Endothelial cell of umbilical vein (primary cell): Measurements from ENCODE around the gene RANBP1.

Experiments
- CTCF ChIP-seq, 2 donors: IDR thresholded peaks; 1 replicate in 1 of 2; 2 replicates in 1 of 2; pipeline ENCODE4 v1.5.1; 2011; ENCODE audit warnings: low read length in 2 of 2, mild to moderate bottlenecking in 2 of 2, moderate library complexity in 2 of 2, control low read depth in 1 of 2, inconsistent platforms in 1 of 2, low read depth in 1 of 2; ENCODE audit not compliant: insufficient read depth in 1 of 2; ENCODE audit errors: extremely low read depth in 1 of 2
- EZH2 ChIP-seq: IDR thresholded peaks from 2 replicates; pipeline ENCODE4 v1.6.1; 2012; ENCODE audit warnings: borderline replicate concordance, low read depth, mild to moderate bottlenecking, moderate library complexity, low read length, inconsistent platforms; ENCODE audit not compliant: severe bottlenecking
- GATA2 ChIP-seq: IDR thresholded peaks from 2 replicates; pipeline ENCODE4 v1.7.0; 2011; ENCODE audit warnings: low read depth, mild to moderate bottlenecking, moderate library complexity, mixed read lengths, low read length; ENCODE audit not compliant: insufficient read length, insufficient read depth
- JUN ChIP-seq: IDR thresholded peaks from 2 replicates; pipeline ENCODE4 v1.6.1; 2011; ENCODE audit warnings: borderline replicate concordance, low read depth; ENCODE audit not compliant: insufficient read length, insufficient read depth
- MAX ChIP-seq: IDR thresholded peaks from 2 replicates; pipeline ENCODE4 v1.6.1; 2011; ENCODE audit not compliant: insufficient read depth, insufficient read length
- MYC ChIP-seq: IDR thresholded peaks from one replicate; pipeline ENCODE4 v1.6.1; 2011; ENCODE audit warnings: mild to moderate bottlenecking, low read depth, low read length
- POLR2A ChIP-seq: IDR thresholded peaks from 2 replicates; pipeline ENCODE4 v1.6.1; 2012; ENCODE audit warnings: low read depth, mild to moderate bottlenecking, control low read depth, low read length
- POLR2AphosphoS5 ChIP-seq: IDR thresholded peaks from 2 replicates; pipeline ENCODE4 v1.6.1; 2012; ENCODE audit warnings: low read depth, mild to moderate bottlenecking, control low read depth, low read length, moderate library complexity; ENCODE audit not compliant: insufficient read depth

GRCh38 chr22:20108757-20109230, 7.1 kb upstream of the RANBP1 start:
- TF ChIP-seq CTCF (IDR thresholded peaks at IDR 0.05; ENCODE audit: extremely low read depth in 1 of 2, insufficient read depth in 1 of 2, low read depth in 1 of 2, low read length in 2 of 2) (no peak), MAX (no peak), POLR2AphosphoS5 (no peak), EZH2 (no peak), POLR2A (no peak), JUN (no peak), MYC (no peak), GATA2 (no peak)
